ENCODE measurements around the gene RPS19BP1.

RPS19BP1 gene

GRCh38 chr22:39488563-39489083 is 43.9 kb downstream of the RPS19BP1 start:
- DNase-seq, result no peak

- DNase-seq, result no peak
Observed at GRCh38 chr22:39487826-39488520, 44.6 kb downstream of the RPS19BP1 start.

GRCh38 chr22:39486951-39487825 is 45.4 kb downstream of the RPS19BP1 start:
- peak; percentile 61 for DNase-seq

GRCh38 chr22:39482768-39483167 is 49.8 kb downstream of the RPS19BP1 start:
- DNase-seq, result no peak

GRCh38 chr22:39481595-39481994 is 51.0 kb downstream of the RPS19BP1 start:
- no peak for DNase-seq

- peak; percentile 19 for DNase-seq
Observed at GRCh38 chr22:39481054-39481453, 51.5 kb downstream of the RPS19BP1 start.

GRCh38 chr22:39480557-39480956 is 52.0 kb downstream of the RPS19BP1 start:
- DNase-seq, result no peak

- DNase-seq, result no peak
Observed at GRCh38 chr22:39479254-39479653, 53.3 kb downstream of the RPS19BP1 start.

All from midbrain (tissue), 1 donor.